GM13976 (cell line): ENCODE results near the gene SLC25A33.

Source experiments
- DNase-seq: peaks from one replicate; pipeline ENCODE4 v3.0.0; 2012; ENCODE audit warnings: low spot score
- CTCF ChIP-seq: IDR thresholded peaks from 2 replicates; pipeline ENCODE4 v1.5.1; 2012; ENCODE audit warnings: borderline replicate concordance, mild to moderate bottlenecking; ENCODE audit not compliant: insufficient read depth; ENCODE audit errors: extremely low read depth, missing control alignments, control extremely low read depth
- in situ Hi-C: fragments of 300-500 bp; cut with MboI; formaldehyde crosslinking; loops from one replicate; pipeline ENCODE4 v1.12.0; 2022; ENCODE audit warnings: low sequenced_read_pairs, mixed read lengths, inconsistent platforms; ENCODE audit not compliant: unreplicated experiment

SLC25A33 gene

DNA sequence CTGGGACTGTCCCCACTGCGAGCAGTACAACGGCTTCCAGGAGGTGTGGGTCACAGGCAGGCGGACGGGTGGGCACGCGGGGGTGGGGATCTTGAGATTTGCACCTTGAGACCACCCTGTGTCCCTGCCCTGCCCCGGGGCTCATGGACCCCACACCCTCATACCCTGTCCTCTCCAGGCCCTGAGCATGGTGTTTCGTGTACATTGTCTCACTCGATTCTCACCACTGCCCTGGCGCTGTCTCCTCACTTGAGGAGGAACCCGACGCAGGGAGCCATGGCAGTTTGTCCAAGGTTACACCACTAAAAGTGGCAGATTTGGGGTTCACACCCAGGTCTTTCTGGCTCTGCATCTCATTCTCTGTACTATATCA lies 56.7 kb downstream of the SLC25A33 start:
- TF ChIP-seq CTCF, result no peak
- in situ Hi-C loops, result no loop called here
- no peak for DNase-seq

- DNase-seq, result no peak
- in situ Hi-C loops, result no loop called here
- TF ChIP-seq CTCF, result no peak
Observed at GRCh38 chr1:9596415-9597123, 57.3 kb downstream of the SLC25A33 start.

GRCh38 chr1:9597361-9598315 lies 58.4 kb downstream of the SLC25A33 start:
- no peak for DNase-seq
- in situ Hi-C loops, result no loop called here
- TF ChIP-seq CTCF, result no peak

DNA sequence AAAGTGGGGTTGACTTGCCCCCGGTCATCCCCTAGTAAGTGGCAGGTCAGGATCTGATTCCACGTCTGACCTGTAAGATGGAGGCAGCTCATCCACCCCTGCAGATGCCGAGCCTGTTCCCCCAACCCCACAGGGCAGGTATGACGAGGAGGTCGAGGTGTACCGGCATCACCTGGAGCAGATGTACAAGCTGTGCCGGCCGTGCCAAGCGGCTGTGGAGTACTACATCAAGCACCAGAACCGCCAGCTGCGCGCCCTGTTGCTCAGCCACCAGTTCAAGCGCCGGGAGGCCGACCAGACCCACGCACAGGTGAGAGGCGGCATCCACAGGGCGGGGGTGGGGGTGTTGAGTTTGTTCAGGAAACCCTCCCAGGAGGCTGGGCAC lies 59.0 kb downstream of the SLC25A33 start:
- in situ Hi-C loops, result no loop called here
- DNase-seq, result no peak
- TF ChIP-seq CTCF, result no peak

GRCh38 chr1:9599741-9600140 lies 60.5 kb downstream of the SLC25A33 start:
- in situ Hi-C loops, result loop anchor here (25.0 kb wide), 1 partner anchor 263 kb away; no protein-coding TSS in a partner anchor
- TF ChIP-seq CTCF, result no peak
- no peak for DNase-seq

DNA sequence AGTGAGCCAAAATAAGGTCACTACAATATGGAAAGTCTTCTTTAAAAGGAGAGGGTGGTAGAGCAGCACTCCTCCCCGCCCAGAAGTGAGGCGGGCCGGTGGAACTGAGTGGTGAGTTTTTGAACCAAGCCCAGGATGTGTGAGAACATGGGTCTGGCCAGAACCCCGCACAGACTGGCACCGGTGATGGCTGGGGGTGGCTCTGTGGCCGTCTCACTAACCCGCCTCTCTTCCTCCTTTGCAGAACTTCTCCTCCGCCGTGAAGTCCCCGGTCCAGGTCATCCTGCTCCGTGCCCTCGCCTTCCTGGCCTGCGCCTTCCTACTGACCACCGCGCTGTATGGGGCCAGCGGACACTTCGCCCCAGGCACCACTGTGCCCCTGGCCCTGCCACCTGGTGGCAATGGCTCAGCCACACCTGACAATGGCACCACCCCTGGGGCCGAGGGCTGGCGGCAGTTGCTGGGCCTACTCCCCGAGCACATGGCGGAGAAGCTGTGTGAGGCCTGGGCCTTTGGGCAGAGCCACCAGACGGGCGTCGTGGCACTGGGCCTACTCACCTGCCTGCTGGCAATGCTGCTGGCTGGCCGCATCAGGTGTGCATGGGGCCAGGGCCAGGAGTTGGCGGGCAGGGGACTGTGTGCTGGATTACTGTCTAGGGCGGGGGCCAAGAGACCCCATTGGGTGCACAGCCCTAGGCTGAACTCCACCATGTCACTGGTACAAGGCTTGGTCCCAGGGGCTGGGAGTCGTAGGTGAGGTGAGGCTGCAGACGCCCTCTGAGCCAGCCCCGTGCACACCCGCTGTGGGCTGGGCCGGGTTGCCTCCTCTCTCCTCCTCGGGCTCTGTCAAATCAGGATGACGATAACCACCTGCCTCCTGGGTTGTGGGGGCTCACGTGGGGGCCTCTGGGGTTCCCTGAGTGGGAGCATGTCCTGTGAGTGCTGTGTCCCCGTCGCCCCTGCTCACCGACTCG lies 61.9 kb downstream of the SLC25A33 start:
- no peak for TF ChIP-seq CTCF
- no peak for DNase-seq
- in situ Hi-C loops, result loop anchor here (25.0 kb wide), 1 partner anchor 261 kb away; no protein-coding TSS in a partner anchor
